Measurements from ENCODE around the gene GNAI3. TPM values are rescaled to one million over a fixed set of nuclear protein-coding genes. Genes with fewer than 3 reads are reported as not detected.

GNAI3 gene
- total and polyA plus RNA-seq, 8 donors, result 1.1 to 3.9 (median 2.8) TPM

DNA sequence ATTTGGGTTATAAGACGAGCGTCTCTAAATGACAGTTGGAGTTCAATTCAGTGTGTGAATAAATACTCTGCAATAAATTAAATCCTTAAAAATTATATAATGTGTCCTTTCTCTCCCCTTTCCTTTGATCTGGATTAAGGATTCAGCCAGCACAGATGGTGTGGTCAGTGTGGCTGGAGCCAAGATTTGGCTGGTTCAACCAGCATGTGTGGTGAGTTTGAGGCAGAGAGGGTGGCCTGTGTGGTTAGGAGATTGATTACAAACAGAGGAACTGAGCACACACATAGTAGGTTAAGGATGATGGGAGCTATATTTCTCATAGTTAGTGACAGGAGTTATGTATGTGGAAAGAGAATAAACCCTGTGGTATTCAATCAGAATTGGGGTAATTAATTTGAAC lies 24.7 kb upstream of the GNAI3 start:
- 69 to 88% methylated on average over 2 of the region's 2 CpGs for WGBS, 2 donors
- DNase-seq (no peak), ATAC-seq (no peak), FAIRE-seq (no peak)
- H3K27me3 ChIP-seq, result no peaks in the 10 kb centered on the region
- intact Hi-C loops (cut with DNase I), result loop anchor here in 1 of 3 donors (10.0 kb wide), 1 partner anchor 249 kb away; no protein-coding TSS in a partner anchor
- H3K36me3 ChIP-seq, result no peaks in the 10 kb centered on the region
- no peak overlapping the region for H3K4me3 ChIP-seq
- H3K9me3 ChIP-seq, result no peaks in the 10 kb centered on the region
- H3K27ac ChIP-seq, result no peak overlapping the region
- no peaks in the 10 kb centered on the region for H3K4me1 ChIP-seq
- TF ChIP-seq CTCF (IDR thresholded peaks at IDR 0.05), result no peak

GRCh38 chr1:109527098-109527811 lies 21.2 kb upstream of the GNAI3 start:
- FAIRE-seq (no peak), DNase-seq (no peak), ATAC-seq (no peak)
- H3K27ac ChIP-seq, result no peak overlapping the region
- no peak for TF ChIP-seq CTCF (IDR thresholded peaks at IDR 0.05)
- peaks cover 0 to 4% (median 0%) of the 10 kb centered on the region in 3 donors for H3K4me1 ChIP-seq
- H3K27me3 ChIP-seq, result no peaks in the 10 kb centered on the region
- 55 to 71% methylated on average over 14 of the region's 14 CpGs for WGBS, 2 donors
- no peak overlapping the region for H3K4me3 ChIP-seq
- no peaks in the 10 kb centered on the region for H3K36me3 ChIP-seq
- intact Hi-C loops (cut with DNase I), result loop anchor here in 1 of 3 donors (10.0 kb wide), 1 partner anchor 252 kb away; no protein-coding TSS in a partner anchor
- H3K9me3 ChIP-seq, result no peaks in the 10 kb centered on the region

- Histone ChIP-seq H3K27ac (no peak overlapping the region), H3K27me3 (no peaks in the 10 kb centered on the region), H3K36me3 (no peaks in the 10 kb centered on the region), H3K4me1 (peaks cover 0 to 9% (median 0%) of the 10 kb centered on the region in 3 donors), H3K9me3 (no peaks in the 10 kb centered on the region), H3K4me3 (no peak overlapping the region)
- no peak for FAIRE-seq
- ATAC-seq, result no peak
- WGBS, 2 donors, result 66 to 79% methylated on average over 9 of the region's 9 CpGs
- DNase-seq, result no peak
- no peak for TF ChIP-seq CTCF (IDR thresholded peaks at IDR 0.05)
- intact Hi-C loops (cut with DNase I), result loop anchor here in 1 of 3 donors (10.0 kb wide), 1 partner anchor 253 kb away; no protein-coding TSS in a partner anchor
These were observed 20.3 kb upstream of the GNAI3 start for GRCh38 chr1:109527846-109528695.

DNA sequence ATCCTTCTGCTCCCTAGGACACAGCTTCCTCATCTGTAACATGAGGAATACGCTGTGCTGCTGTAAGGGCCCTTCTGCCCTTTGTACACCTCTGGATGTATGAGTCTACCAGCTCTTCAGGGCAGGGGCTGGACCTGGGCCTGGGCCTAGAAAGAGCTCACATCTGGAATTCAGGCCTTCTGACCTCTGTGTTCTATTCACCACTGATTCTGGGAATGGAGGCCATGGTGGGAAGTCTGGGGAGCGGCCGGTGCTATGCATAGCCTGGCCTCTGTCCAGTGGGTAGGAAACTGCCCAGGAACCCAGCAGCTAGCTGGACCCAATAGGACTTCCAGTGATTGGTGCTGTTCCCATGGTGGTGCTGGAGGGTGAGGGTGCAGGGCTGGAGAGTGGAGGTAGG lies 19.7 kb upstream of the GNAI3 start:
- 81 to 90% methylated on average over 3 of the region's 3 CpGs for WGBS, 2 donors
- Histone ChIP-seq H3K36me3 (no peaks in the 10 kb centered on the region), H3K4me3 (no peak overlapping the region), H3K4me1 (peaks cover 0 to 9% (median 0%) of the 10 kb centered on the region in 3 donors), H3K27me3 (no peaks in the 10 kb centered on the region), H3K9me3 (no peaks in the 10 kb centered on the region), H3K27ac (no peak overlapping the region)
- no peak for DNase-seq
- ATAC-seq, result no peak
- no peak for TF ChIP-seq CTCF (IDR thresholded peaks at IDR 0.05)
- no peak for FAIRE-seq
- intact Hi-C loops (cut with DNase I), result loop anchor here in 1 of 3 donors (10.0 kb wide), 1 partner anchor 254 kb away; no protein-coding TSS in a partner anchor

All from pancreas (tissue), 10 donors.